RWPE1 (cell line): Measurements from ENCODE around the gene GBF1.

ENCODE experiments used
- CTCF ChIA-PET: fragments of 350-600 bp; sonication (Branson Sonifier 250); formaldehyde crosslinking; extraction: SDS; loops from one replicate; lab custom pipeline; 2021; lab: Yijun Ruan, JAX
- POLR2A ChIA-PET: fragments of 400-600 bp; formaldehyde crosslinking; extraction: SDS; loops from one replicate; lab custom pipeline; 2020; ENCODE audit warnings: antibody characterized with exemption; ENCODE audit not compliant: low non-redundant PET; lab: Yijun Ruan, JAX
- DNase-seq: peaks from one replicate; pipeline ENCODE4 v3.0.0; 2012; ENCODE audit warnings: low spot score
- H3K27ac ChIP-seq: fragments of 450-650 bp; 2 replicates; pipeline ENCODE4 v1.5.1; 2017
- TF ChIP-seq, protein P1 (sequence below): fragments of 450-650 bp; conservative IDR thresholded peaks from 2 replicates; pipeline ENCODE4 v1.5.1; 2017; ENCODE audit warnings: low read depth, mild to moderate bottlenecking

Gene GBF1

GRCh38 chr10:102269017-102269416 lies 23.7 kb downstream of the GBF1 start:
- POLR2A ChIA-PET = no interaction called here
- no peak overlapping the region for H3K27ac ChIP-seq
- DNase-seq = no peak
- CTCF ChIA-PET = interaction anchor here (0.6 to 1.5 kb wide), 5 partner anchors 16 to 1629 kb away, joined by 3 to 7 read pairs (median 3); partner anchors contain the start of gene PITX3
- TF ChIP-seq, protein P1, sequence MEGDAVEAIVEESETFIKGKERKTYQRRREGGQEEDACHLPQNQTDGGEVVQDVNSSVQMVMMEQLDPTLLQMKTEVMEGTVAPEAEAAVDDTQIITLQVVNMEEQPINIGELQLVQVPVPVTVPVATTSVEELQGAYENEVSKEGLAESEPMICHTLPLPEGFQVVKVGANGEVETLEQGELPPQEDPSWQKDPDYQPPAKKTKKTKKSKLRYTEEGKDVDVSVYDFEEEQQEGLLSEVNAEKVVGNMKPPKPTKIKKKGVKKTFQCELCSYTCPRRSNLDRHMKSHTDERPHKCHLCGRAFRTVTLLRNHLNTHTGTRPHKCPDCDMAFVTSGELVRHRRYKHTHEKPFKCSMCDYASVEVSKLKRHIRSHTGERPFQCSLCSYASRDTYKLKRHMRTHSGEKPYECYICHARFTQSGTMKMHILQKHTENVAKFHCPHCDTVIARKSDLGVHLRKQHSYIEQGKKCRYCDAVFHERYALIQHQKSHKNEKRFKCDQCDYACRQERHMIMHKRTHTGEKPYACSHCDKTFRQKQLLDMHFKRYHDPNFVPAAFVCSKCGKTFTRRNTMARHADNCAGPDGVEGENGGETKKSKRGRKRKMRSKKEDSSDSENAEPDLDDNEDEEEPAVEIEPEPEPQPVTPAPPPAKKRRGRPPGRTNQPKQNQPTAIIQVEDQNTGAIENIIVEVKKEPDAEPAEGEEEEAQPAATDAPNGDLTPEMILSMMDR = no peak

DNA sequence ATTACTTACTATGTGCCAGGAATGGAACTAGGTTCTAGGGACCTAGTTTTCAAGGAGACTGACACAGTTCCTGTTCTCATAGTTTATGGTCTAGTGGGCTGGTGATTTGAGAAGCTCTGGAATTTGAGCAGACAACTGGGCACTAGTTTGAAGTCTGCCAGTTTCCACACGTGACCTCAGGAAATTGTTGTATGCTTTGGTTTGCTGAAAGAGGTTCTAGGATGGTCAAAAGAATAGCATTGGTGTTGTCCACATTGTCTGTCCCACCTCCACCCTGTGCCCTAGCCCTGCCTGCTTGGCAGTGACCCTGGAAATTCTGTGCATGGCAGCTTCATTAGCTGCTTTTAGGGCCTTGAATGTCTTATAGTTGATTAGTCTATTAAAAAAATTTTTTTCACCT lies 28.7 kb downstream of the GBF1 start:
- CTCF ChIA-PET = no interaction called here
- no peak for DNase-seq
- H3K27ac ChIP-seq = no peak overlapping the region
- TF ChIP-seq, protein P1 = no peak
- POLR2A ChIA-PET = no interaction called here

DNA sequence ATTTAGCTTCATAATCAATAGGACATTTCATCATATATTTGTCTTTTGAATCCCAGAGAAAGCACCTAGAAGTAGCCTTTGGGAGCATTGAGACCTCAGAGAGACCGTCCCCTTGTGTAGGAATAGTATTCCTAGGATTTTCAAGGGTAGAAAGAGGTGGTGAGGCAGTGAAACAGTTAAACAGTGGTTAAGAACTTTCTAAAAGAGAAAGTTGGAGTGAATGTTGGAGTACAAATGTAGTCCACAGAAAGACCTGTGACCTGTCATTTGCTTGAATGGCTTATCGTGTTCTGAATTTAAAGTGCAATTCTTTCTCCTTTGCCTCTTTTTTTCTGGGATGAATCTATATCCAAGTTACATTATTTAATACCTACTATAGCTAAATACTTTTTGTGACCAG lies 30.0 kb downstream of the GBF1 start:
- no peak overlapping the region for H3K27ac ChIP-seq
- ChIA-PET POLR2A (no interaction called here), CTCF (interaction anchor here (0.6 kb wide), 1 partner anchor 124 kb away, joined by 5 read pairs; no protein-coding TSS in a partner anchor)
- no peak for DNase-seq
- TF ChIP-seq, protein P1 = no peak

DNA sequence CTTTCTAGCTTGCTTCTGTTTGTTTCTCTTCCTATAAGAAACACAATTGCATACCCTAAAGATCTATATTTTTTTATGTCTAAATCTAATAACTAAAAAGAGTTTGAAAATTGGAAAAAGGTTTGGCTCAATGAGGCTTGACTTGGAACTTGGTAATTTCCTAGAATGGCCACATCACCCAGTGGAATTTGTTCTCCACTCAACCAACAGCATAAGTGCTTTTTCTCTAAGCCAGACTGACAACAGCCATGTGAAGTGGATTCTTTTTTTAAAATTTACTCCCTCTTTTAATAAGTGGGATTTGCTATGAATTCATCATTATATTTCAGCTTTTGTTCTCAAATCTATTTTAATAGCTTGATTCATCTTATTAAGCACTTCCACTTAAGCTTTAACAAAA lies 33.8 kb downstream of the GBF1 start:
- CTCF ChIA-PET = interaction anchor here (0.5 to 0.7 kb wide), 2 partner anchors 24 to 67 kb away, joined by 3 read pairs; no protein-coding TSS in a partner anchor
- TF ChIP-seq, protein P1 = no peak
- POLR2A ChIA-PET = no interaction called here
- no peak overlapping the region for H3K27ac ChIP-seq
- DNase-seq = no peak

DNA sequence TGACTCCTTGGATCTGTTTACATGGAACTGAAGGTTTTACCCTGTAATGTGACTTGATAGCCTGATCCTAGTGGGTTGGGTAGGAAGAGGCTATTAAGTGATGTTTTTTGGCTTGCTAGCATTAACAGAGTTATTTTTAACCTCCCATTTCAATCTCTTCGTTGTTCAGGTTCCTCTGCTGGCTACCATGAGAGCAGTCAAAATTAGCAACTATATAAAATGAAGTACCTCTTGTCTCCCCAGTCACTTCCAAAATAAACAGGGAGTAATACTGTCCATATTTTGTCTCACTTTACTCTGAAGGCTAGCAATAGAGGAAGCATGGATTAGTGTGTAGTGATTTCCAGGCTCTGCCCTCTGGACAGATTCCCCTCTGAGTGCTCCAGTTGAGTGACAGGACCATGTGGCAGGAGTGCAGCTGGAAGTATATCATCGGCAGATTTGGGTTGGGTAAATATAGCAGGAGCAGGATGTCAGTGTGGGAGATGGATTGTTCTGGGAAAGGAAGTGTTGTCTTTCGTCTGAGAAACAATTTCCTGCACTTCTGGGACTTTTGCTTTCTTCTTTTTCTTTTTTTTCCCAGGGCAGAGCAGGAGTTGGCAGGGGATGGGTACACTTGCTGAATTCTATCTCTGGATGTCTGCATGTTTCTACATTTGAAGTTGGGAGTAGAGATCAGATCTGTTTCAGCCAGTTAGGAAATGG lies 35.2 kb downstream of the GBF1 start:
- DNase-seq = no peak
- ChIA-PET CTCF (interaction anchor here (0.6 kb wide), 1 partner anchor 142 kb away, joined by 5 read pairs; no protein-coding TSS in a partner anchor), POLR2A (no interaction called here)

DNA sequence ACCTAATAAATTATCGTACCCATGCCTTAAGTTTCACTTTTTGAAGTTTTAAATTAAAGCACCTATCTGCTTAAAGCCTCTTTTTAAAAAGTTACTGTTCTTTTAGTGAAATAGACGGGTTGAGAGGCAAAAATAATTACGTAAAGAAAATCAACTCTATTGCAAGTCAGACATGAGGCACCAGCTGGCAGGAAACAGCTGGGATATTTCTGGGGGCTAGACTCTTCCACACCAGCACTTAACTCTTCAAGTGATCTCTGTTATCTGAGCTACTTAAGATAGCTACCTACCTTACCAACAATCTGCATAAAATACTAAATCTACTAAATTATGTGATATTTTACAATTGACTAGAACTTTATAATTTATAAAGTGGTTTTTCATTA lies 35.8 kb downstream of the GBF1 start:
- POLR2A ChIA-PET = no interaction called here
- no peak overlapping the region for H3K27ac ChIP-seq
- no peak for DNase-seq
- TF ChIP-seq, protein P1 = no peak
- CTCF ChIA-PET = interaction anchor here (0.5 to 0.6 kb wide), 2 partner anchors 142 to 260 kb away, joined by 5 read pairs; no protein-coding TSS in a partner anchor

More for the DNA sequence above, 35.2 kb downstream of the GBF1 start:
- TF ChIP-seq, protein P1 = no peak
- no peak overlapping the region for H3K27ac ChIP-seq
